Effector memory CD8-positive, alpha-beta T cell (primary cell): ENCODE measurements around the gene PGM3.

ENCODE experiments used
- ATAC-seq: fragments of 150-1000 bp; cut with Tn5 transposase; replicated peaks from 2 replicates; pipeline ENCODE4 v1.10.0; 2021; ENCODE audit warnings: mild to moderate bottlenecking, moderate library complexity
- DNase-seq, 3 experiments: peaks; one replicate each; pipeline ENCODE4 v3.0.0; 2021
- H3K27ac Mint-ChIP-seq, 2 donors: one replicate each; pipeline ENCODE4 v1.8.0; 2022; ENCODE audit warnings: mild to moderate bottlenecking in 2 of 2, mixed read lengths in 2 of 2, moderate library complexity in 2 of 2
- H3K27me3 Mint-ChIP-seq, 2 donors: one replicate each; pipeline ENCODE4 v1.8.0; 2022; ENCODE audit warnings: mixed read lengths in 2 of 2
- H3K36me3 Mint-ChIP-seq: one replicate; pipeline ENCODE4 v1.8.0; 2022; ENCODE audit warnings: mild to moderate bottlenecking, moderate library complexity, mixed read lengths; ENCODE audit not compliant: insufficient read depth
- H3K4me1 Mint-ChIP-seq, 2 donors: one replicate each; pipeline ENCODE4 v1.8.0; 2022; ENCODE audit warnings: low read depth in 2 of 2, mixed read lengths in 2 of 2
- H3K4me3 Mint-ChIP-seq, 2 donors: one replicate each; pipeline ENCODE4 v1.8.0; 2022; ENCODE audit warnings: mild to moderate bottlenecking in 2 of 2, mixed read lengths in 2 of 2, moderate library complexity in 2 of 2
- H3K9me3 Mint-ChIP-seq, 2 donors: one replicate each; pipeline ENCODE4 v1.8.0; 2022; ENCODE audit warnings: mixed read lengths in 2 of 2
- total RNA-seq, 9 experiments: gene quantifications; one replicate each; lab custom pipeline; 2026; lab: John Stamatoyannopoulos, UW

Gene PGM3, protein sequence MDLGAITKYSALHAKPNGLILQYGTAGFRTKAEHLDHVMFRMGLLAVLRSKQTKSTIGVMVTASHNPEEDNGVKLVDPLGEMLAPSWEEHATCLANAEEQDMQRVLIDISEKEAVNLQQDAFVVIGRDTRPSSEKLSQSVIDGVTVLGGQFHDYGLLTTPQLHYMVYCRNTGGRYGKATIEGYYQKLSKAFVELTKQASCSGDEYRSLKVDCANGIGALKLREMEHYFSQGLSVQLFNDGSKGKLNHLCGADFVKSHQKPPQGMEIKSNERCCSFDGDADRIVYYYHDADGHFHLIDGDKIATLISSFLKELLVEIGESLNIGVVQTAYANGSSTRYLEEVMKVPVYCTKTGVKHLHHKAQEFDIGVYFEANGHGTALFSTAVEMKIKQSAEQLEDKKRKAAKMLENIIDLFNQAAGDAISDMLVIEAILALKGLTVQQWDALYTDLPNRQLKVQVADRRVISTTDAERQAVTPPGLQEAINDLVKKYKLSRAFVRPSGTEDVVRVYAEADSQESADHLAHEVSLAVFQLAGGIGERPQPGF
- total RNA-seq, result 20.2 to 63.7 (median 41.5) reads per million in 9 experiments

DNA sequence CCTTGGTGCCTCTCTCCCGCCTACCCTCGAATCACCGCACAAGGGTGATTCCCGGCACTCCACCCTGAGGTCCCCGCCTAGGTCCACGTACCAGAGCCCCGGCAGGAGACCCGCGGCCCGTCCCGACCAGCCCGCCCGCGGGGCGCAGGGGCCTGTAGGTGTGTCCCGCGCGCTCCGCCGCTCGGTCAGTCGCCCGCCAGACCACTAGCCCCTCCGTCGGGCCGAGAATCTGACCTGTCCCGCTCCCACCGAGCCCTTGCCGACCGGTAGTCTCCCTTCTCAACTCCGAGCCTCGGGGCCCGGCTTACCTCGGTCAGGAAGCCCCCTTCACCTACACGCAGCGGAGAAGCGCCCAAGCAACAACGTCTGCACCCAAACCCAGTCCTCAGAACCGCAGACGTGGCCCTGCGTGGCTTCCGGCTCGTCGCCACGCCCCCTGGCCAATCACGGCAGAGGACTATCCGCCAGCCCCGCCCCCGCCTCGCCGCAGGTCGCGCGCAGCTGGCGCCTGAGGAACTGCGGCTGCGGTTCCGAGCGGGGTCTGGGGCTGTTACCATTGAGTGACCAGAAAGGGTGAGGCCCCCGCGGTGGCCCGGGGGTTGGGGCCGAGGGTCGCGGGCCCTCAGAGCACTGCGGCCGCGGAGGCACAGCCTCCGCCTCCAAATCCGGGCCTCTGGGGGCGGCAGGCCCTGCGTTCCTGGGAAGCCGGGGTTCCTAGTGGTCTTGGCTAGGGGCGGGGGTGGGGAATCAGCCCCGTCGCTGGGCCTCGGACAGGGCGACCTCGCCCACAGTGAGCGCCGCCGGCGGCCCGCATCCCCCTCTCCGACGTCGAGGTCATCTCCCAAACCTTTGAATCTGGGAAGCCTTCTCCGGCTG is at the start of gene PGM3, which contains the start of gene RWDD2A:
PGM3 (minus strand) TSS at position 395 of the 876 bp plus-strand sequence. CDS start 2,253 bp downstream, outside the sequence.
RWDD2A (plus strand) TSS at position 487 of the 876 bp plus-strand sequence. CDS start 1,095 bp downstream, outside the sequence.
- Mint-ChIP-seq H3K9me3 (no peaks in the 10 kb centered on the region), H3K27ac (peak within 1 kb of the TSS; percentile 98), H3K4me3 (peak within 1 kb of the TSS; percentile 97 to 98), H3K27me3 (no peaks in the 10 kb centered on the region), H3K36me3 (peaks cover 14% of the 10 kb centered on the region), H3K4me1 (peaks cover 22 to 26% of the 10 kb centered on the region in 2 donors)
- DNase-seq (peak; percentile 86 to 90 (median 87)), ATAC-seq (peak; percentile 97)

DNA sequence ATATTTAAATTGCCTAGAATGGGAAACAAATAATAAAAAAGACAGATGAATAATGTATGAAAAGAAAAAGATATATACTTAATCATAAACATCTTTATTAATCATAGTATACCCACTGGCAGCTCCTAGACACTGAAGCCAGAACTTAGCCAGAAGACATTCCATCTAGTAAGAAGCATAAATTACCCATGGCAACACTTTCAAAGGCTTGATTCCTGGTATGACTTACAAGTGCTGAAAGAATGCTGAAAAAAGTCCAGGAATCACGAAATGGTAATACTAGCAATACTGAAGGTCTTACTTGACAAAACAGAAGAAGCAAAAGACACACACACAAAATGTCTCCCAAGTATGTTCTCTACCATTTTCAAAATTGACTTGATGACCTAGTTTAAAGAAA is 38.1 kb upstream of the PGM3 start:
- no peak for DNase-seq

DNA sequence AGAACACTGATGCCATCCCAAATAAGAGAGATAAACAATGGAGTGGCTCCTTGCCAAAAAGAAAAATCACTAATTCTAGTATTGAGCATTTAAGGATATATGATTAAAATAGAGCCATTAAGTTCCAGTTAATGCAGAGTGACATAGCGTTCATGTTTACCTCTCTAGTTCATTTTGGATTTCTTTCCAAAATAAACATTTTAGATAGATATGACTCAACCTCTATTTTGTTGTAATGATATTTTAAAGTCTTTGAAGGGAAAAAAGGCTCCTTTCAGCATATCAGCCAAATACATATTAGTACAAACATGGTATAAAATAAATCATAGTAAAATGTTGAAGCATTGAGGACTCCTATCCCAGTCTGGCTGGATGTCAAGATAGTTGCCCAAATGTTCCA is 33.5 kb upstream of the PGM3 start:
- DNase-seq, result no peak
- Mint-ChIP-seq H3K36me3 (peaks cover 8% of the 10 kb centered on the region), H3K4me3 (no peak overlapping the region), H3K27me3 (peaks cover 0 to 2% of the 10 kb centered on the region in 2 donors), H3K9me3 (no peaks in the 10 kb centered on the region), H3K4me1 (no peaks in the 10 kb centered on the region), H3K27ac (no peak overlapping the region)
- no peak for ATAC-seq

More for the DNA sequence above, 38.1 kb upstream of the PGM3 start:
- Mint-ChIP-seq H3K36me3 (peaks cover 5% of the 10 kb centered on the region), H3K27me3 (peaks cover 9 to 11% of the 10 kb centered on the region in 2 donors), H3K4me3 (no peak overlapping the region), H3K27ac (no peak overlapping the region), H3K9me3 (no peaks in the 10 kb centered on the region), H3K4me1 (no peaks in the 10 kb centered on the region)
- ATAC-seq, result no peak

DNA sequence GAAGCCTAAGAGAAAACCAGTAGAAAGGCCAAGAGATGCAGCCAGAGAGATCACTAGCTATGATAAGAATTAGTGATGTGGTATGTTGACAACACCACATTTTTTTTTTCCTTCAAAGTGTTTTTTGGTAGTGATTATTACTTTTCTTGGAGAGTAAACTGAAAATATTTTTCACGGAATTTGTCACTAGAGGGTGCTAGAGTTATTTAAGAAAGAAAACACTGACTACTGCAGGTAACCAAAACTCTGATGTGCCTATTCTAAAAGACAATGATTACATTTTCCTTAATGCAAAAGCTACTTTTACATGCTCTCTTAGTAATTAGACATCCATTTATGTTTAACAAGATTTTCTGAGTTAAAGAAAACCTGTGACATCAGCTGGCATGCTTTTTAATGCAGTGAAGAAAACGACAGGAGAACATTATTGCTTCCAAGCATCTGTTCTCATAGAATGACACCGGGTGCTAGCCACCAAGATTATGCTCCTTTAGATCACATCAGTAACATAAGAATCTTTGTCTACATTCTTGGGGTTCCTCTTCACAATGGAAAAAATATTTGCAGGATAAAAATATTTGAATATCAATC is 28.9 kb upstream of the PGM3 start:
- H3K36me3 Mint-ChIP-seq, result peaks cover 4% of the 10 kb centered on the region
- no peak for DNase-seq
- no peaks in the 10 kb centered on the region for H3K4me1 Mint-ChIP-seq
- H3K9me3 Mint-ChIP-seq, result no peaks in the 10 kb centered on the region
- peaks cover 0 to 5% of the 10 kb centered on the region in 2 donors for H3K27me3 Mint-ChIP-seq
- H3K4me3 Mint-ChIP-seq, result no peak overlapping the region
- peak; percentile 50 for ATAC-seq
- no peak overlapping the region for H3K27ac Mint-ChIP-seq

DNA sequence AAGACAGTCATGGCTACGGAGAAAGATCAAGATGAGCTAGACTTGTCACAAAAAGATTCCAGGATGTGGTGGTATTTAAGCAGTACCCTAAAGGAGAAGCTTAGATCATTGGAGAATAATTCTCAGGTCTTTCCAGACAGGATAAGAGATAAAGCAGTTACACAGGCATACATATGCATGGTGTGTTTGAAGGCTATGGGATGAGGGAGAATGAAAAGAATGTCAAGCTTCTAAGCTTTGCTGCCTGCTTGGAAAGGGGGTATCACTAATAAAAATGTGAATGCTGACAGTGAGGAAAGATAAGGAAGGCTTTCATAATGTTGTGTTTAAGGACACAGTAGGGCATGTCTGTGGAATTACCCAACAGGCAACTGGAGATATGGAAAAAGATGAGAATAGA is 28.2 kb upstream of the PGM3 start:
- DNase-seq, result no peak
- H3K36me3 Mint-ChIP-seq, result peaks cover 6% of the 10 kb centered on the region
- no peak overlapping the region for H3K27ac Mint-ChIP-seq
- H3K9me3 Mint-ChIP-seq, result no peaks in the 10 kb centered on the region
- H3K4me3 Mint-ChIP-seq, result no peak overlapping the region
- peaks cover 0 to 5% of the 10 kb centered on the region in 2 donors for H3K27me3 Mint-ChIP-seq
- ATAC-seq, result no peak
- H3K4me1 Mint-ChIP-seq, result no peaks in the 10 kb centered on the region

DNA sequence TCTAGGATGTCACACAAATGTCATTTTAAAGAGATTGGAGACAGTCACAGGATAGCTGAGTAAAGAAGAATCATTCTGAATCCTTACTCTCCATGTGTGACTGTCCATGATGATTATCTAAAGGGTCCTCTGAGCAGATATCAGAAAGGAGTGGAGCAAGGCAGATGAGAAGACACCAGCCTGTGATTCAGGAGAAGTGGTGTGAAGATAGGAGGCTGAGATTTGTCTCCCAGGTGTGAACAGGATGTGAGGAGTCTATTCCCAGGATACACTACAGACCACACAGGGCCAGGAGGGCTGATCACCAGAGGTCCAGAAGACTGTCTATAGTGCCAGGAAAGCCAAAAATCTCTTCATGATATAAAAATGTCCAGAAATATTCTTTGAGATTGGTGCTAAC is 27.1 kb upstream of the PGM3 start:
- no peaks in the 10 kb centered on the region for H3K4me1 Mint-ChIP-seq
- H3K27ac Mint-ChIP-seq, result no peak overlapping the region
- DNase-seq (no peak), ATAC-seq (no peak)
- H3K36me3 Mint-ChIP-seq, result peaks cover 9% of the 10 kb centered on the region
- no peak overlapping the region for H3K4me3 Mint-ChIP-seq
- H3K27me3 Mint-ChIP-seq, result peaks cover 0 to 5% of the 10 kb centered on the region in 2 donors
- no peaks in the 10 kb centered on the region for H3K9me3 Mint-ChIP-seq

DNA sequence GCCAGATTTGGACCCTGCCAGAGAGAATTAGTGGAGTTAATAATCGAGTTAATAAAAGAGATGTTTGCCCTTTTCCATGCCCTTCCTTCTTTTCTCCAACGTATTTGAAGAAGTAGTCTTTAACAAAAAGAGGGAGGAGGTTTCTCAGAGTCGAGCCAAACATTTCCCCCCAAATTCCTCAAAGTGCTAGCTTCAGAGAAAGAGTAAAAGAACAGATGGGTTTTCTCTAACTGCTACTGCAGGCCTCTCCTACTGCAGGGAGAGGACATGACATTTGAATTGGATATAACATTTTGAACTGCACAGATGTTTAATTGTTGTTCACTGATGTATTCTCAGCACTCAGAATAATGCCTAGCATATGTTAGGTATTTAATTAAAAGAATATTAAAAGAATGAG is 25.6 kb upstream of the PGM3 start:
- Mint-ChIP-seq H3K36me3 (peaks cover 5% of the 10 kb centered on the region), H3K4me1 (no peaks in the 10 kb centered on the region), H3K27me3 (peaks cover 0 to 5% of the 10 kb centered on the region in 2 donors), H3K27ac (no peak overlapping the region), H3K9me3 (no peaks in the 10 kb centered on the region), H3K4me3 (no peak overlapping the region)
- ATAC-seq (no peak), DNase-seq (no peak)

DNA sequence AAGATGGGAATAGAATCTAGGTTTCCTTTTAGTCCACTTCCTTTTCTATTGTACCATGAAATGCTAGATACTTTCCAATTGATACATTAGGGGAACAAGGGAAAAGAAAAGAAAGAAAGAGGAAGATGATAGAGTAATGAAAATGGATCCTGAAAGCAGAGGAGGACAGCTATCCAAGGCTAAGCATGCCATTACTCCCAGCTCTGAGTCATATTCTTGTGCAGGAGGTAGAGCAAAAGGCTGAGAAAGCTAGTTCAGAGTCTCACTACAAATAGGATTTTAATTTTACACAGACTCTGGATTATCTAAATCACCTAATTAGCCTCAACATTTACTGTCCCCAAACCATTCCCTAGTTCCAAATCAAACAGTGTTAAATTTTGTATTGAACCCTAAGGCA is 23.7 kb upstream of the PGM3 start:
- H3K27ac Mint-ChIP-seq, result no peak overlapping the region
- H3K4me1 Mint-ChIP-seq, result no peaks in the 10 kb centered on the region
- no peaks in the 10 kb centered on the region for H3K9me3 Mint-ChIP-seq
- no peak for ATAC-seq
- peaks cover 0 to 12% of the 10 kb centered on the region in 2 donors for H3K27me3 Mint-ChIP-seq
- no peak overlapping the region for H3K4me3 Mint-ChIP-seq
- DNase-seq, result no peak
- H3K36me3 Mint-ChIP-seq, result peaks cover 5% of the 10 kb centered on the region

DNA sequence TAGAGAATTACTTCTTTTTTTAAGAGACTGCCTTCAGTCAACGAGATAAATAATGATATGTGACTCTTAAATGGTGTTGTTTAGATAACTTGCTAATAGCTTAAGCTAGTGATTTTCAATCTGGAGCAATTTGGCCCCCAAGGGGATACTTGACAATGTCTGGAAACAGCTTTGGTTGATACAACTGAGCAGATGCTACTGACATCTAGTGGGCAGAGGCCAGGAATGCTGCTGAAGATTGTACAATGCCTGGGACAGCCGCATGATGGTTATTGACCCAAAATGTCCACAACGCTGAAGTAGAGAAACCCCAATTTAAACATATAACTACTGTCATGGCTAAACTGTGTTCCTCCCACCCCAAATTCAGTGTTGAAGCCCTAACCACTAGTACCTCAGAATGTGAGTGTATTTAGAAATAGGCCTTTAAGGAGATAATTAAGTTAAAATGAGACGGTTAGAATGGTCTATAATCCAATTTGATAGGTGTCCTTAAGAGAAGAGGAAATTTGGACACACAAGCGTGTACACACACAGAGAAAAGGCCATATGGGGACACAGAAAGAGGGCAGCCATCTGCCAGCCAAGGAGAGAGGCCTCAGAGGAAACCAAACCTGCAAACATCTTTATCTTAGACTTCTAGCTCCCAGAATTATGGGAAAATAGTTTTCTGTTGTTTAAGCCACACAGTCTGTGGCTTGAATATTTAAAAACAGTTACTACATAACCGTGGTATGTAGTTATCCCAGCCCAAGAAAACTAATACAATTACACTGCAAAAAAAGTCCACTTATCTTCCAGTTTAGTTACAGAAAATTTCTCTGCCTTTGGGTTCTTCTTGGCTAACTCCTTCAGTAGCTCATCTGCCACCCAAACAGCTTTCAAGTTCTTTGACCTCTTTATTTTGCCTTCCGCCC is 22.3 kb upstream of the PGM3 start:
- DNase-seq (peak; percentile 41 to 49 (median 43)), ATAC-seq (peak; percentile 99)
- Mint-ChIP-seq H3K27me3 (peaks cover 7 to 17% of the 10 kb centered on the region in 2 donors), H3K4me1 (no peaks in the 10 kb centered on the region), H3K9me3 (no peaks in the 10 kb centered on the region), H3K4me3 (no peak overlapping the region), H3K27ac (no peak overlapping the region), H3K36me3 (peaks cover 5% of the 10 kb centered on the region)

DNA sequence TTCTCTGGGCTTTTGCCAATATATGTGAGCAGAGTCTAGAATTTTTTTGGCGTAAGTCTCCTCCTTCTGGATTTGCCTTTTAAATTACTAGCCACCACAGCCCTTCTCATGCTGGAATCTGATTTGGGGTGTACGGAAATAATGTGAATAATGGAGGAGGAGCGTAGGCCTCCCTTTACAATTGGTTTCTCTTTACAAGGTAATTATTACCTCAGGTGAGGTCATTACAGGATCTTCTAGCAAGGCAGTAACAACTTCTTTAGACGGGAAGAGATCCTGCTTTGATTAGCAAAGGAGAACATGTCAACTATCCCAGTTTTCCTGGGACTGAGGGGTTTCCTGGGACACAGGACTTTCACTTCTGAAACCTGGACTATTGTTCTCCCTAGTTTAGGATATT is 9.0 kb upstream of the PGM3 start:
- H3K36me3 Mint-ChIP-seq, result no peaks in the 10 kb centered on the region
- peaks cover 10 to 11% of the 10 kb centered on the region in 2 donors for H3K27me3 Mint-ChIP-seq
- H3K4me1 Mint-ChIP-seq, result no peaks in the 10 kb centered on the region
- DNase-seq (no peak), ATAC-seq (no peak)
- H3K4me3 Mint-ChIP-seq, result no peak overlapping the region
- H3K9me3 Mint-ChIP-seq, result no peaks in the 10 kb centered on the region
- no peak overlapping the region for H3K27ac Mint-ChIP-seq

DNA sequence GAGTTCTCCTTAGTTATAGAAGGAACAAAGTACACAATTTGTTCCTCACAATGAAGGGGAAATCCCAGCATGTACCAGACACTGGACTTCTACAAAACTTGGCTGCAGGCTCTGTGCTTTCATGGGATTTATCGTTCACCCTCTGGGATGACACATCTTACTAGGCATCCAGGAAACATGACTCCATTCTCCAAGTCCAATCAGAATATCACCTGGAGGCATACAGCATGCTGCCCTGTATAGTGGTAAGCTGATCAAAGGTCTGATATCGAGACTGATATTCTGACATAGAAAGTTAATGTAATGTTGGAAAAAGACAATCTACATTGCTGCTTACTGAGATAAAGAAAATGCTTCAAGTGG is 6.8 kb upstream of the PGM3 start:
- H3K4me1 Mint-ChIP-seq, result no peaks in the 10 kb centered on the region
- ATAC-seq, result no peak
- no peaks in the 10 kb centered on the region for H3K36me3 Mint-ChIP-seq
- DNase-seq, result no peak
- H3K9me3 Mint-ChIP-seq, result no peaks in the 10 kb centered on the region
- no peak overlapping the region for H3K27ac Mint-ChIP-seq
- no peak overlapping the region for H3K4me3 Mint-ChIP-seq
- H3K27me3 Mint-ChIP-seq, result no peaks in the 10 kb centered on the region

DNA sequence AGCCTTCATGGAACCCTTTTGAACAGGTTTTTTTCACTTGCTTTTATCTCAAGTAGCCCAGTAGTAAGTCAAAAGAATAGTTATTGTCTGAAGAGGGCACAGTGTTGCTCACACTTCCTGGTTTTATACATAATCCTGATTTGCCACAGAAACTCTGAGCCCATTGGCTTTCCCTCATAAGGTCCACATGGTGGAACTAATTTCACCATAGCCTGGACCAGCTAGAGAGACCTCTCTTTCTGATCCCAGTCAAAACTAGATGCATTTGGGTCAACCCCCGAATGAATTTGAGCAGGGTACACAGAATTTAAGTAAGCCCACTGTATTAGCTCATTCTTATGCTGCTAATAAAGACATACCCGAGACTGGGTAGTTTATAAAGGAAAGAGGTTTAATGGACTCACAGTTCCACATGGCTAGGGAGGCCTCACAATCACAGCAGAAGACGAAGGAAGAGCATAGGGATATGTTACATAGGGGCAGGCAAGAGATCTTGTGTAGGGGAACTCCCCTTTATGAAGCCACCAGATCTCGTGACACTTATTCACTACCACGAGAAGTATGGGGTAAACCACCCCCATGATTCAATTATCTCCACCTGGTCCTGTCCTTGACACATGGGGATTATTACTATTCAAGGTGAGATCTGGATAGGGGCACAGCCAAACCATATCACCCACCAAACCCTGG is 6.3 kb upstream of the PGM3 start:
- no peak for DNase-seq
- H3K4me3 Mint-ChIP-seq, result no peak overlapping the region
- ATAC-seq, result peak; percentile 27
- no peaks in the 10 kb centered on the region for H3K36me3 Mint-ChIP-seq
- peaks cover 2 to 3% of the 10 kb centered on the region in 2 donors for H3K4me1 Mint-ChIP-seq
- H3K27ac Mint-ChIP-seq, result peak overlapping the region in 1 of 2 donors; percentile 29
- no peaks in the 10 kb centered on the region for H3K27me3 Mint-ChIP-seq
- no peaks in the 10 kb centered on the region for H3K9me3 Mint-ChIP-seq
